ENCODE data around the gene SPRED3.

Gene SPRED3

DNA sequence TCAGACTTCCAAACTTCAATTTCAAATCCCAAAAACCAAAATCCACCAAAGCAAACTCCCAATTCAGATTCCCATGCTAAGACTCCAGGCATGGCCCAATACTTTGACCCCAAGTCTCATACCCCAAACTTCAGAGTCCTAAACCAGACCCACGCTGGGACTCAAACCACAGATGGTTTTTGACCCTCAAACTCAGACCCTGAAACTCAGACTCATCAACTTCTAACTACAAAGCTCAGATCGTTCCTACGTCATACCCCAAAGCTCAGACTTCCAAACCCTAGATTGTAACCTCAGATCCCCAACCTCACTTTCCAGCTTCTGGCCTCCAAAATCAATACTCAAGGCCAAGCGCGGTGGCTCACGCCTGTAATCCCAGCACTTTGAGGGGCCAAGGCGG lies 56.9 kb downstream of the SPRED3 start:
- DNase-seq (ENCODE audit: low spot score) = no peak

DNA sequence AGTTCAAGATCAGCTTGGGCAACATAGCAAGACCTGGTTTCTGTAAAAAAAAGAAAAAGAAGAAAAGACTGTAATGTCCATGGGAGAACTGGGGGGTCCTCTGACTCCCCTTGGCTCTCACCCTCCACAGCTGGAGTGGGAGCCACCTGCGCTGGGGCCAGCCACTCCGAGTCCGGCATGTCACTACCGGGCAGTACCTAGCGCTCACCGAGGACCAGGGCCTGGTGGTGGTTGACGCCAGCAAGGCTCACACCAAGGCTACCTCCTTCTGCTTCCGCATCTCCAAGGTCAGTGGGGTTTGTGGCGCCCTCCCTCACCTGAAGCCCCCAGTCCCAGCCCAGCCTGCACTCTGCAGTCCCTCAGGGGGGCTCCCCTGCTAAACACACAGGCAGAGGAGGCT lies 59.7 kb downstream of the SPRED3 start:
- DNase-seq (ENCODE audit: low spot score) = no peak
